GM23338 (cell line): ENCODE data around the gene C16orf87.

ENCODE experiments used
- CREB1 ChIP-seq: fragments of 250-450 bp; sonication (Bioruptor Pico); IDR thresholded peaks from 2 replicates; pipeline ENCODE4 v1.5.0; 2020; ENCODE audit warnings: low read depth, mild to moderate bottlenecking, moderate library complexity
- CTCF ChIP-seq, 2 experiments: fragments of 200-600 bp in 1 of 2; sonication (generic) in 1 of 2; conservative IDR thresholded peaks; 2 replicates each; pipeline versions ENCODE4 v1.5.1 to v1.6.1; 2016 to 2017; ENCODE audit warnings: antibody characterized with exemption in 2 of 2, low read depth in 2 of 2, mild to moderate bottlenecking in 2 of 2, moderate library complexity in 1 of 2
- EZH2 ChIP-seq: fragments of 200-600 bp; sonication (generic); IDR thresholded peaks from one replicate; pipeline ENCODE4 v1.8.0; 2017; ENCODE audit warnings: antibody characterized with exemption, mild to moderate bottlenecking, low read depth; ENCODE audit not compliant: unreplicated experiment
- EZH2phosphoT487 ChIP-seq: fragments of 200-600 bp; sonication (generic); IDR thresholded peaks from one replicate; pipeline ENCODE4 v1.8.1; 2018; ENCODE audit warnings: antibody characterized with exemption; ENCODE audit not compliant: unreplicated experiment
- JUNB ChIP-seq: IDR thresholded peaks from one replicate; pipeline ENCODE4 v1.6.1; 2016; ENCODE audit warnings: antibody characterized with exemption; ENCODE audit not compliant: unreplicated experiment
- NANOG ChIP-seq: IDR thresholded peaks from 2 replicates; pipeline ENCODE4 v1.6.1; 2016; ENCODE audit warnings: antibody characterized with exemption, borderline replicate concordance
- POLR2AphosphoS5 ChIP-seq: IDR thresholded peaks from 2 replicates; pipeline ENCODE4 v1.6.1; 2016; ENCODE audit warnings: antibody characterized with exemption, low read depth
- STAT1 ChIP-seq: IDR thresholded peaks from one replicate; pipeline ENCODE4 v1.6.1; 2016; ENCODE audit warnings: antibody characterized with exemption; ENCODE audit not compliant: unreplicated experiment
- ZNF114 ChIP-seq: fragments of 250-450 bp; sonication (Bioruptor Pico); IDR thresholded peaks from 2 replicates; pipeline ENCODE4 v1.5.0; 2020; ENCODE audit warnings: mild to moderate bottlenecking, moderate library complexity
- ZNF331 ChIP-seq: fragments of 250-450 bp; sonication (Bioruptor Pico); IDR thresholded peaks from 2 replicates; pipeline ENCODE4 v1.5.0; 2020; ENCODE audit warnings: low read depth, mild to moderate bottlenecking, moderate library complexity
- TF ChIP-seq, protein P1 (sequence below): IDR thresholded peaks from one replicate; pipeline ENCODE4 v1.6.1; 2018; ENCODE audit warnings: antibody characterized with exemption; ENCODE audit not compliant: unreplicated experiment
- TF ChIP-seq, protein P2 (sequence below): IDR thresholded peaks from 2 replicates; pipeline ENCODE4 v1.6.1; 2016; ENCODE audit warnings: antibody characterized with exemption
- TF ChIP-seq, protein P3 (sequence below): fragments of 250-450 bp; sonication (Bioruptor Pico); IDR thresholded peaks from 2 replicates; pipeline ENCODE4 v1.5.0; 2020; ENCODE audit warnings: mild to moderate bottlenecking, moderate library complexity

DNA sequence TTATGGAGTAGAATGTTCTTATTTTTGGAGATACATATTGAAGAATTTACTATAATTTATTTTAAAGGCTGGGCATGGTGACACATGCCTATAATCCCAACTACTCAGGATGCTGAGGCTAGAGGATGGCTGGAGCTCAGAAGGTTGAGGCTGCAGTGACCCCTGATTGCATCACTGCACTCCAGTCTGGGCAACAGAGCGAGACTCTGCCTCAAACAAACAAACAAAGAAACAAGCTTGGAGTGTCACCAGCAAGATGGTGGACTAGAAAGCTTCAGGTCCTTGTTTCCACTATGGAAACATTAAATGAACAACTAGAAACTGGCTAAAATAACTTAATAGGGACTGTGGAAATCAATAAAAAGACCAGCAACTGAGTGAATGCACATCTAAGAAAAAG, 35.3 kb upstream of the C16orf87 start:
- TF ChIP-seq POLR2AphosphoS5: no peak
- TF ChIP-seq CTCF (conservative IDR thresholded peaks at IDR 0.05; ENCODE audit: low read depth in 2 of 2): no peak
- TF ChIP-seq, protein P1, sequence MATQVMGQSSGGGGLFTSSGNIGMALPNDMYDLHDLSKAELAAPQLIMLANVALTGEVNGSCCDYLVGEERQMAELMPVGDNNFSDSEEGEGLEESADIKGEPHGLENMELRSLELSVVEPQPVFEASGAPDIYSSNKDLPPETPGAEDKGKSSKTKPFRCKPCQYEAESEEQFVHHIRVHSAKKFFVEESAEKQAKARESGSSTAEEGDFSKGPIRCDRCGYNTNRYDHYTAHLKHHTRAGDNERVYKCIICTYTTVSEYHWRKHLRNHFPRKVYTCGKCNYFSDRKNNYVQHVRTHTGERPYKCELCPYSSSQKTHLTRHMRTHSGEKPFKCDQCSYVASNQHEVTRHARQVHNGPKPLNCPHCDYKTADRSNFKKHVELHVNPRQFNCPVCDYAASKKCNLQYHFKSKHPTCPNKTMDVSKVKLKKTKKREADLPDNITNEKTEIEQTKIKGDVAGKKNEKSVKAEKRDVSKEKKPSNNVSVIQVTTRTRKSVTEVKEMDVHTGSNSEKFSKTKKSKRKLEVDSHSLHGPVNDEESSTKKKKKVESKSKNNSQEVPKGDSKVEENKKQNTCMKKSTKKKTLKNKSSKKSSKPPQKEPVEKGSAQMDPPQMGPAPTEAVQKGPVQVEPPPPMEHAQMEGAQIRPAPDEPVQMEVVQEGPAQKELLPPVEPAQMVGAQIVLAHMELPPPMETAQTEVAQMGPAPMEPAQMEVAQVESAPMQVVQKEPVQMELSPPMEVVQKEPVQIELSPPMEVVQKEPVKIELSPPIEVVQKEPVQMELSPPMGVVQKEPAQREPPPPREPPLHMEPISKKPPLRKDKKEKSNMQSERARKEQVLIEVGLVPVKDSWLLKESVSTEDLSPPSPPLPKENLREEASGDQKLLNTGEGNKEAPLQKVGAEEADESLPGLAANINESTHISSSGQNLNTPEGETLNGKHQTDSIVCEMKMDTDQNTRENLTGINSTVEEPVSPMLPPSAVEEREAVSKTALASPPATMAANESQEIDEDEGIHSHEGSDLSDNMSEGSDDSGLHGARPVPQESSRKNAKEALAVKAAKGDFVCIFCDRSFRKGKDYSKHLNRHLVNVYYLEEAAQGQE: no peak
- TF ChIP-seq EZH2: no peak
- no peak for TF ChIP-seq EZH2phosphoT487
- no peak for TF ChIP-seq ZNF331 (CRISPR knock-in tag)
- no peak for TF ChIP-seq CREB1
- TF ChIP-seq ZNF114 (CRISPR knock-in tag): no peak
- no peak for TF ChIP-seq JUNB
- no peak for TF ChIP-seq NANOG
- TF ChIP-seq, protein P2, sequence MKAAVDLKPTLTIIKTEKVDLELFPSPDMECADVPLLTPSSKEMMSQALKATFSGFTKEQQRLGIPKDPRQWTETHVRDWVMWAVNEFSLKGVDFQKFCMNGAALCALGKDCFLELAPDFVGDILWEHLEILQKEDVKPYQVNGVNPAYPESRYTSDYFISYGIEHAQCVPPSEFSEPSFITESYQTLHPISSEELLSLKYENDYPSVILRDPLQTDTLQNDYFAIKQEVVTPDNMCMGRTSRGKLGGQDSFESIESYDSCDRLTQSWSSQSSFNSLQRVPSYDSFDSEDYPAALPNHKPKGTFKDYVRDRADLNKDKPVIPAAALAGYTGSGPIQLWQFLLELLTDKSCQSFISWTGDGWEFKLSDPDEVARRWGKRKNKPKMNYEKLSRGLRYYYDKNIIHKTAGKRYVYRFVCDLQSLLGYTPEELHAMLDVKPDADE: no peak
- no peak for TF ChIP-seq STAT1
- TF ChIP-seq, protein P3, sequence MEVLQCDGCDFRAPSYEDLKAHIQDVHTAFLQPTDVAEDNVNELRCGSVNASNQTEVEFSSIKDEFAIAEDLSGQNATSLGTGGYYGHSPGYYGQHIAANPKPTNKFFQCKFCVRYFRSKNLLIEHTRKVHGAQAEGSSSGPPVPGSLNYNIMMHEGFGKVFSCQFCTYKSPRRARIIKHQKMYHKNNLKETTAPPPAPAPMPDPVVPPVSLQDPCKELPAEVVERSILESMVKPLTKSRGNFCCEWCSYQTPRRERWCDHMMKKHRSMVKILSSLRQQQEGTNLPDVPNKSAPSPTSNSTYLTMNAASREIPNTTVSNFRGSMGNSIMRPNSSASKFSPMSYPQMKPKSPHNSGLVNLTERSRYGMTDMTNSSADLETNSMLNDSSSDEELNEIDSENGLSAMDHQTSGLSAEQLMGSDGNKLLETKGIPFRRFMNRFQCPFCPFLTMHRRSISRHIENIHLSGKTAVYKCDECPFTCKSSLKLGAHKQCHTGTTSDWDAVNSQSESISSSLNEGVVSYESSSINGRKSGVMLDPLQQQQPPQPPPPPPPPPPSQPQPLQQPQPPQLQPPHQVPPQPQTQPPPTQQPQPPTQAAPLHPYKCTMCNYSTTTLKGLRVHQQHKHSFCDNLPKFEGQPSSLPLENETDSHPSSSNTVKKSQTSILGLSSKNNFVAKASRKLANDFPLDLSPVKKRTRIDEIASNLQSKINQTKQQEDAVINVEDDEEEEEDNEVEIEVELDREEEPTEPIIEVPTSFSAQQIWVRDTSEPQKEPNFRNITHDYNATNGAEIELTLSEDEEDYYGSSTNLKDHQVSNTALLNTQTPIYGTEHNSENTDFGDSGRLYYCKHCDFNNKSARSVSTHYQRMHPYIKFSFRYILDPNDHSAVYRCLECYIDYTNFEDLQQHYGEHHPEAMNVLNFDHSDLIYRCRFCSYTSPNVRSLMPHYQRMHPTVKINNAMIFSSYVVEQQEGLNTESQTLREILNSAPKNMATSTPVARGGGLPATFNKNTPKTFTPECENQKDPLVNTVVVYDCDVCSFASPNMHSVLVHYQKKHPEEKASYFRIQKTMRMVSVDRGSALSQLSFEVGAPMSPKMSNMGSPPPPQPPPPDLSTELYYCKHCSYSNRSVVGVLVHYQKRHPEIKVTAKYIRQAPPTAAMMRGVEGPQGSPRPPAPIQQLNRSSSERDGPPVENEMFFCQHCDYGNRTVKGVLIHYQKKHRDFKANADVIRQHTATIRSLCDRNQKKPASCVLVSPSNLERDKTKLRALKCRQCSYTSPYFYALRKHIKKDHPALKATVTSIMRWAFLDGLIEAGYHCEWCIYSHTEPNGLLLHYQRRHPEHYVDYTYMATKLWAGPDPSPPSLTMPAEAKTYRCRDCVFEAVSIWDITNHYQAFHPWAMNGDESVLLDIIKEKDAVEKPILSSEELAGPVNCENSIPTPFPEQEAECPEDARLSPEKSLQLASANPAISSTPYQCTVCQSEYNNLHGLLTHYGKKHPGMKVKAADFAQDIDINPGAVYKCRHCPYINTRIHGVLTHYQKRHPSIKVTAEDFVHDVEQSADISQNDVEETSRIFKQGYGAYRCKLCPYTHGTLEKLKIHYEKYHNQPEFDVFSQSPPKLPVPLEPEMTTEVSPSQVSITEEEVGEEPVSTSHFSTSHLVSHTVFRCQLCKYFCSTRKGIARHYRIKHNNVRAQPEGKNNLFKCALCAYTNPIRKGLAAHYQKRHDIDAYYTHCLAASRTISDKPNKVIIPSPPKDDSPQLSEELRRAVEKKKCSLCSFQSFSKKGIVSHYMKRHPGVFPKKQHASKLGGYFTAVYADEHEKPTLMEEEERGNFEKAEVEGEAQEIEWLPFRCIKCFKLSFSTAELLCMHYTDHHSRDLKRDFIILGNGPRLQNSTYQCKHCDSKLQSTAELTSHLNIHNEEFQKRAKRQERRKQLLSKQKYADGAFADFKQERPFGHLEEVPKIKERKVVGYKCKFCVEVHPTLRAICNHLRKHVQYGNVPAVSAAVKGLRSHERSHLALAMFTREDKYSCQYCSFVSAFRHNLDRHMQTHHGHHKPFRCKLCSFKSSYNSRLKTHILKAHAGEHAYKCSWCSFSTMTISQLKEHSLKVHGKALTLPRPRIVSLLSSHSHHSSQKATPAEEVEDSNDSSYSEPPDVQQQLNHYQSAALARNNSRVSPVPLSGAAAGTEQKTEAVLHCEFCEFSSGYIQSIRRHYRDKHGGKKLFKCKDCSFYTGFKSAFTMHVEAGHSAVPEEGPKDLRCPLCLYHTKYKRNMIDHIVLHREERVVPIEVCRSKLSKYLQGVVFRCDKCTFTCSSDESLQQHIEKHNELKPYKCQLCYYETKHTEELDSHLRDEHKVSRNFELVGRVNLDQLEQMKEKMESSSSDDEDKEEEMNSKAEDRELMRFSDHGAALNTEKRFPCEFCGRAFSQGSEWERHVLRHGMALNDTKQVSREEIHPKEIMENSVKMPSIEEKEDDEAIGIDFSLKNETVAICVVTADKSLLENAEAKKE (CRISPR knock-in tag): no peak
